Peyer's patch (tissue), 4 donors: ENCODE data around the gene RUNX3.
A peak's percentile ranks its signal among the peaks of the same experiment; 100 is the strongest.

Experiments
- CTCF ChIP-seq, 6 experiments: fragments of 450-650 bp in 4 of 6; fragments of 200-600 bp in 2 of 6; sonication (generic) in 1 of 6; IDR thresholded peaks; one replicate each; pipeline ENCODE4 v1.5.1; 2017 to 2019; ENCODE audit warnings: antibody characterized with exemption in 6 of 6, mild to moderate bottlenecking in 3 of 6, moderate library complexity in 1 of 6
- POLR2A ChIP-seq, 2 donors: fragments of 450-650 bp; IDR thresholded peaks; one replicate each; pipeline ENCODE4 v1.5.1; 2017; ENCODE audit warnings: antibody characterized with exemption in 2 of 2, mild to moderate bottlenecking in 2 of 2, moderate library complexity in 2 of 2

- TF ChIP-seq CTCF (IDR thresholded peaks at IDR 0.05) (peak in 4 of 6 experiments; percentile 27 to 62 (median 44)), POLR2A (IDR thresholded peaks at IDR 0.05) (no peak)
These were observed 80.3 kb downstream of the RUNX3 start for GRCh38 chr1:24849672-24850295.
